HepG2 (cell line): ENCODE data around the gene TBC1D24.

Experiments used
- BHLHE40 ChIP-seq: IDR thresholded peaks from 2 replicates; pipeline ENCODE4 v1.6.1; 2011; ENCODE audit warnings: low read length, improper control_type of control experiment
- CTCF ChIP-seq: sonication (generic); formaldehyde crosslinking; IDR thresholded peaks from 2 replicates; pipeline ENCODE4 v1.5.0; 2020; ENCODE audit warnings: mild to moderate bottlenecking, missing genetic modification reagents, moderate library complexity
- DMTF1 ChIP-seq: sonication (generic); formaldehyde crosslinking; IDR thresholded peaks from 2 replicates; pipeline ENCODE4 v1.4.0; 2020; ENCODE audit warnings: mild to moderate bottlenecking, missing genetic modification reagents
- FLYWCH1 ChIP-seq: sonication (generic); formaldehyde crosslinking; IDR thresholded peaks from 2 replicates; pipeline ENCODE4 v1.8.1; 2023; ENCODE audit warnings: mild to moderate bottlenecking, missing genetic modification reagents
- NFYC ChIP-seq: IDR thresholded peaks from 2 replicates; pipeline ENCODE4 v1.6.1; 2016; ENCODE audit warnings: missing genetic modification reagents, missing compliant biosample characterization
- RBM39 ChIP-seq: fragments of 200-400 bp; formaldehyde crosslinking; IDR thresholded peaks from one replicate; pipeline ENCODE4 v1.6.1; 2018; ENCODE audit warnings: antibody characterized with exemption, mild to moderate bottlenecking, low read depth, low read length; ENCODE audit not compliant: poor library complexity, severe bottlenecking
- ZNF382 ChIP-seq: sonication (generic); formaldehyde crosslinking; IDR thresholded peaks from 2 replicates; pipeline ENCODE4 v1.5.0; 2020; ENCODE audit warnings: missing genetic modification reagents, mild to moderate bottlenecking, borderline replicate concordance
- ZSCAN20 ChIP-seq: sonication (generic); formaldehyde crosslinking; IDR thresholded peaks from 2 replicates; pipeline ENCODE4 v1.4.0; 2020; ENCODE audit warnings: missing genetic modification reagents, mild to moderate bottlenecking, borderline replicate concordance
- ZSCAN21 ChIP-seq: sonication (generic); formaldehyde crosslinking; IDR thresholded peaks from 2 replicates; pipeline ENCODE4 v1.8.0; 2022; ENCODE audit warnings: mild to moderate bottlenecking, missing genetic modification reagents, moderate library complexity, borderline replicate concordance

GRCh38 chr16:2465653-2466415 lies 9.1 kb upstream of the TBC1D24 start:
- TF ChIP-seq CTCF (CRISPR knock-in tag) (peak; percentile 46), DMTF1 (CRISPR knock-in tag) (no peak), ZSCAN20 (CRISPR knock-in tag) (no peak), NFYC (CRISPR knock-in tag) (no peak), ZNF382 (no peak), RBM39 (no peak), FLYWCH1 (no peak), ZSCAN21 (CRISPR knock-in tag) (no peak), BHLHE40 (no peak)
